Stimulated activated CD4-positive, alpha-beta T cell treated with anti-CD3 and anti-CD28 coated beads, Interleukin-2, amount 100 ng/mL, for 4 hours (primary cell): ENCODE results near the gene NCAN.

Source experiments
- DNase-seq: peaks from one replicate; pipeline ENCODE4 v3.0.0-alpha.2; 2020; ENCODE audit warnings: low read depth

The NCAN gene

GRCh38 chr19:19260417-19261214 lies 48.9 kb downstream of the NCAN start:
- no peak for DNase-seq

DNA sequence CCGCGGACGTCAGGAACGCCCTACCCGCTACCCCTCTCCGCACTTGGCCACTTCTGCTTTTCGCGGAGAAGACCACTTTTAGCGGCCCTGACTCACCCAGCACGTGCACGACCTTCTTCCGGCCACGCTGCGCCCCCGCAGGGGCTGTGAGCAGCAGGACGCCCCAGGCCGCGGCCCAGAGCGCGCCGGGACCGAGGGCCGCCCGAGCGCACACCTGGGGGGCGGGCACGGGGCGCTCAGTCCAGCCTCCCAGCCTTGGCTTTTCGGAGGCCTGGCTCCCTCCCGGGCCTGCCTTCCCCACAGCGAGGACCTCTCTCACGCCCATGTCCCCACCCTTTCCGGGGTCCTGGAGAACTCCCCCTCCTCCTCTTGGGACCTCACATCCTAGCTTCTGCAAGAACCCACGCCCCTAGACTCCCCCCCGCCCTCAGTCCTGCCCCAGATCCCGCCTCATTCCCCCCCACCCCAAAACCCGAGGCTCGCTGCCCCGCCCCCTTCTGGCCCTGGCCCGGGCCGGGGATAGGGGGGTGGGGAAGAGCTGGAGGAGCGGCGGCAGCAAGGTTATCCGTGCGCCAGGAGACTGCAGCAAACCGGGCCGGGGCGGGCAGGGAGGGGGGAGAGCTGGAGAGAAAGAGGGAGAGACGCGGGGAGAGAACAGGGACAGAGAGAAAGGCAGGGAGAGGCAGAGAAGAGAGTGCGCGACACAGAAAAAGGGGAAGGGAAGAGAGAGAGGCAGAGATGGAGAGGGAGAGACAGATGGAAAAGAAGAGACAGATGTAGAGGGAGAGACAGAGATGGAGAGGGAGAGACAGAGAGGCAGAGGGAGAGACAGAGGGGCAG lies 49.8 kb downstream of the NCAN start:
- no peak for DNase-seq

GRCh38 chr19:19262190-19263057 lies 50.7 kb downstream of the NCAN start:
- no peak for DNase-seq

- no peak for DNase-seq
Measured at GRCh38 chr19:19263886-19264487, 52.2 kb downstream of the NCAN start.

DNA sequence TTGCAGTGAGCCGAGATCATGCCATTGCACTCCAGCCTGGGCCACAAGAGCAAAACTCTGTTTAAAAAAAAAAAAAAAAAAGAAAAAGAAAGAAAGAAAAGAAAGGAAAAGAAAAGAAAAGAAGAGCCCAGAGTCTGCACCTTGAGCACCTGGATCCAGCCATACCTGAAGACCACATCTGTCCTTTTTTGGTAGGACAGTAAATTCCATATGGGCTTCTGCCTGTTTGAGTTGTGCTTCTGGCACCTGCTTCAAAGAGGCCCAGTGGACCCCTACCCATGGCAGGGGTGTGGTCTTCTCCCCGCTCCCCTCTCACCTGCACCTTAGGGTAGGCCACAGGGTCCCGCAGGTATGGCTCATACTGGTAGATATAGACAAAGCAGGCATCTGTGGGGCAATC lies 55.5 kb downstream of the NCAN start:
- DNase-seq = no peak

DNA sequence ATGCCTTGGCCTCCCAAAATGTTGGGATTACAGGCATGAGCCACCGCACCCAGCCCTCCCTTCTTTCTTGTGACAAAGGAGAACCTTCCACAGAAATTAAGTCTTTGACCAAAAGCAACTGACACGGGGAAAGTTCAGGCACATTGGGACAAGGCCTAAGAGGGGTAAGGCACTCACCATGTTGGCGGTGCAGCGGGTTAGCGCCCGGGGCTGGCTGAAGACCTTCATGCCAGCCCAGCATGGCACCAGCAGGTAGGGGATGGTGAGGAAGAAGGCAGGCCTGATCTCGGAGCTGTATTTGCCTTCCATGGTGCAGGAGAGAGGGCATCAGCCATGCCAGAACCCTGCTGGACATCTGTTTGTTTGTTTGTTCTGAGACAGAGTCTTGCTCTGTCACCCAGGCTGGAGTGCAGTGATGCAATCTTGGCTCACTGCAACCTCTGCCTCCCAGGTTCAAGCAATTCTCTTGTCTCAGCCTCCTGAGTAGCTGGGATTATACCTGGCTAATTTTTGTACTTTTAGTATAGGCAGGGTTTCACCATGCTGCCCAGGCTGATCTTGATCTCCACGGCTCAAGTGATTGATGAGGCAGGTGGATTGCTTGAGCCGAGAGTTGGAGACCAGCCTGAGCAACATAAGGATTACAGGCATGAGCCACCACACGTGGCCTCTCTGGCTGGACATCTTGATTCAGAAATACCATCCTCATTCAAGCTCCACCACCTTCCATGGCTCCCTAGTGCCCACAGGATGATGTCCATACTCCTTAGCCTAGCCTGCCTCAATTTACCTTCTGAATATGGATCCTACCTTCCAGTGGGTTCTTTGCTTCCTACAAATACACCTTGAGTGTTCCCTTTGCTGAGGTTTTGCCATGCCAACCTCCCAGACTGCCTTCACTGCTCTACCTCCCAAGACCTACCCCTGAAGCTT lies 57.0 kb downstream of the NCAN start:
- DNase-seq = no peak

GRCh38 chr19:19269952-19270694 lies 58.4 kb downstream of the NCAN start:
- DNase-seq = no peak

DNA sequence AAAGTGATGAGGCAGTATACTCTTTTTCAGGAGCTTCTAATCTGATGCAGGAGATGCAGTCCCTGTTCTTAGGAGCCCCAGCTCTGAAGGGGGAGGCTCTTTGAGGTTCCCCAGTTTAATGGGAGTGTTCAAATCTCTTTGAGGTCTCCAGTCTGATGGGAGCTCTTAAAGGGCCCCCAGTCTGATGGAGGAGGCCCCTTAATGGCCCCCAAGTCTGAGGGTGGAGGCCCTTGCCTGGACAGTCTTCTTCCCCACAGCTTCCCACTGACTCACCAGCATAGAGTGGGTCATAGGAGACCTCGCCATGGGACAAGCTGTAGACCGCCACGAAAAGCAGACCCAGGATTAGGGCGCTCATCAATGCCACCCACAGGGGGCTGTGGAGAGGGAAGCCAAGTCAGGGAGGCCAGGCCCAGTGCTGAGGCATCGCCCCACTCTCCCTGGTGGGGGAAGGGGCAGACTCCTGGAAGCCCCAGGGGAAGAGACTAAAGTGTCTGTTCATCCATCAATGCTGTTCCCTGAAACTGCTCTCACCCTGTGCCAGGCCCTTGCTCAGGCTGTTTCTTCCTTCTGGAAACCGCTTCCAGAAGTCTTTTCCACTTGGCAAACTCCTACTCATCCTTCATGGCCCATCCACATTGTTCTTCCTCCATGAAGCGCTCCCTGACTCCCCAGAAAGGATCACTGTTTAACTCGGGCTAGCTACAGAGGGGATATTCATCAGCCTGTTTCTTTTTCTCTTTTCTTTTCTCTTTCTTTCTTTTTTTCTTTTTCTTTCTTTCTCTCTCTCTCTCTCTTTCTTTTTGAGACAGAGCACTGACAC lies 59.2 kb downstream of the NCAN start:
- no peak for DNase-seq

- DNase-seq = no peak
Measured at GRCh38 chr19:19271828-19272599, 60.3 kb downstream of the NCAN start.

GRCh38 chr19:19274146-19274545 lies 62.4 kb downstream of the NCAN start:
- DNase-seq = no peak

- no peak for DNase-seq
Measured at GRCh38 chr19:19274716-19275565, 63.2 kb downstream of the NCAN start.

- DNase-seq = no peak
Measured at GRCh38 chr19:19276386-19276785, 64.6 kb downstream of the NCAN start.

DNA sequence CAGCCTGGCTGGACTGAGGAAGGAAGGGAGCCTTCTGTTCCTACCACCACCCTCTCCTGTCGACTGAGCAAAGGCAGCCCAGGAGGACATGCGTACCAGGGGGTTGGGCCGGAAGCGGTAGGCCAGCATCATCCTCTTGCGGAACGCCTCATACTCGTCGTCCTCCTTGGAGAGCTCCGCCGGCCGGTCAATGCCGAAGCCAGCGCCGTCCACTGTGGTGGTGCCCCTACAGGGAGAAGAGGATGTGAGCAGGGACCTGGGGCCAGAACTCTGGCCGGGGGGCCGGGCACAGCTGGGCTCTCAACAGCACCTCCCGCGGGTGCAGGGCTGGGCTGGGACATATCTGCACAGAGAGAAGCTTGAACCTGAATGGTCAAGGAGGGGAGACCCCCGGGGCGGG lies 65.1 kb downstream of the NCAN start:
- no peak for DNase-seq

- no peak for DNase-seq
Measured at GRCh38 chr19:19278315-19278714, 66.6 kb downstream of the NCAN start.

GRCh38 chr19:19279062-19279612 lies 67.4 kb downstream of the NCAN start:
- DNase-seq = no peak

DNA sequence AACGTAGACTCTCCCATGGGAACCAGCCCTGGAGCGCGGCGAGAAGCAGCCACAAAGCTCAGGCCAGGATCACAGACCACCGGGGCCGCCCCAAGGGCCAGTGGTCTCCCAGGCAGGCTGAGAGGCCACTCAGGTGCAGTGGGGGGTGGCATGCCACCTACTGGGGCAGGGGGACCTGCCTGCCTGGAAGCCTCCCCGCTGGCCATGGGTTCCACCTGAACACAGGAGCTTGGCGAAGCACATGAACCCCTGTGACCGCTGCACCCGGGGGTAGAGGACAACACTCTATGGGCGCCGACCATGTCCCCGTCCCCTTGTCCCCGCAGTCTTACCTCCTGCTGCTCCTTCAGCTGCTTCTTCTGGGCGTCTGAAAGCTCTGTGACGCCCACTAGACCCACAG lies 68.1 kb downstream of the NCAN start:
- DNase-seq = no peak

DNA sequence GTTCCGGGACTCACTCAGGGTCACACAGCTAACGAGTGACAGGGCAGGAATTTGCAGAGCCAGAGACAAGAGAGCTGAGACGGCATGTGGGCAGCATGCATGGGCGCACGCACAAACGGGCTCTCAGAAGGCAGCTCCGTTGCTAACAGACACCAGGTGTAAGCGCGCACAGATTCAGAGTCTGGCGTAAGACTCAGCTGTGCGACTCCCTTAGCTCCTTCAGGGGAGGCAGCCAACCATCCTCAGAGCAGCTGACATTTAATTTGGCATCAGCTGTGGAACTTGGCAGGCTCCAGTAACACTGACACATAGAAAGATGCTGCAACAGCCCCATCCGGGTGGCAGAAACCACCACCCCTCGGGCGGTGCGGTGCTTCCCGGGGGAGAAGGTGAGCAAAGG lies 68.8 kb downstream of the NCAN start:
- no peak for DNase-seq
